HCT116 (cell line): ENCODE results near the gene FBLL1. TPM values are rescaled to one million over a fixed set of nuclear protein-coding genes. Genes with fewer than 3 reads are reported as not detected.
"Not testable (repeated sequence)": the region's sequence is repeated elsewhere in the genome, so short reads cannot be mapped to it uniquely, and the experiment has no call there.

ENCODE experiments used
- ATAC-seq: fragments of 200-7000 bp; cut with Tn5 transposase; 2 replicates; pipeline ENCODE4 v1.9.1; 2020; ENCODE audit warnings: mild to moderate bottlenecking, moderate library complexity
- BruUV-seq: library from RNA; stranded (reverse); fragments of 400-500 nt; replicated peaks from 2 replicates; lab custom pipeline; 2021; lab: Mats Ljungman, UMichigan
- CTCF ChIA-PET: fragments of 300-600 bp; sonication (Branson Sonifier 250); formaldehyde crosslinking; loops from one replicate; lab custom pipeline; 2021; ENCODE audit warnings: antibody characterized with exemption; lab: Charles Lee
- POLR2A ChIA-PET: fragments of 300-600, 350-600 bp; sonication (Branson Sonifier 250); formaldehyde crosslinking; loops from one replicate; lab custom pipeline; 2021; ENCODE audit warnings: antibody characterized with exemption; lab: Charles Lee
- RAD21 ChIA-PET, 2 experiments: fragments of 300-600 bp; sonication (Branson Sonifier 250); formaldehyde crosslinking; loops; one replicate each; lab custom pipeline; 2023; ENCODE audit warnings: low total read pairs in 2 of 2; ENCODE audit not compliant: uncharacterized antibody in 2 of 2, unreplicated experiment in 2 of 2, low non-redundant PET in 1 of 2; lab: Charles Lee
- DNase-seq: peaks from one replicate; pipeline ENCODE4 v3.0.0-alpha.2; 2010; ENCODE audit warnings: low read depth, low spot score
- H2AFZ ChIP-seq: fragments of 200-600 bp; shearing (Covaris generic), sonication (generic); 2 replicates; pipeline ENCODE4 v1.6.1; 2017; ENCODE audit warnings: low read depth, mixed run types, mixed read lengths, antibody characterized with exemption, low read length; ENCODE audit not compliant: poor library complexity, severe bottlenecking
- H3K27ac ChIP-seq: 2 replicates; pipeline ENCODE4 v1.5.1; 2012; ENCODE audit warnings: low read depth, low read length
- H3K27me3 ChIP-seq: fragments of 200-600 bp; sonication (generic); 2 replicates; pipeline ENCODE4 v1.6.1; 2016; ENCODE audit warnings: mixed run types, low read length, mixed read lengths; ENCODE audit not compliant: insufficient read depth
- H3K36me3 ChIP-seq, 2 experiments: fragments of 200-500 bp in 1 of 2; fragments of 200-600 bp in 1 of 2; sonication (Bioruptor generic) in 1 of 2; sonication (generic) in 1 of 2; 2 replicates each; pipeline versions ENCODE4 v1.5.1 to v1.6.1; 2014 to 2016; ENCODE audit warnings: low read length in 2 of 2, inconsistent platforms in 1 of 2, mixed read lengths in 1 of 2, mixed run types in 1 of 2; ENCODE audit not compliant: insufficient read depth in 2 of 2, control insufficient read depth in 1 of 2
- H3K4me1 ChIP-seq, 2 experiments: fragments of 200-600 bp in 1 of 2; sonication (generic) in 1 of 2; 2 replicates each; pipeline versions ENCODE4 v1.5.1 to v1.6.1; 2012 to 2017; ENCODE audit warnings: low read length in 2 of 2, inconsistent platforms in 1 of 2, mild to moderate bottlenecking in 1 of 2, mixed read lengths in 1 of 2, mixed run types in 1 of 2, moderate library complexity in 1 of 2; ENCODE audit not compliant: insufficient read depth in 2 of 2, control insufficient read depth in 1 of 2
- H3K4me2 ChIP-seq: fragments of 200-600 bp; sonication (generic); 2 replicates; pipeline ENCODE4 v1.6.1; 2017; ENCODE audit warnings: mixed run types, low read length, mixed read lengths
- H3K4me3 ChIP-seq, 2 experiments: fragments of 200-600 bp in 1 of 2; sonication (generic) in 1 of 2; replicated peaks in 1 of 2; 2 replicates each; pipeline ENCODE4 v1.5.1; 2011 to 2016; ENCODE audit warnings: low read length in 2 of 2, control low read depth in 1 of 2, low read depth in 1 of 2, mild to moderate bottlenecking in 1 of 2, mixed read lengths in 1 of 2, mixed run types in 1 of 2
- H3K79me2 ChIP-seq: fragments of 200-600 bp; sonication (generic); 2 replicates; pipeline ENCODE4 v1.6.1; 2017; ENCODE audit warnings: mild to moderate bottlenecking, mixed run types, low read length, moderate library complexity, mixed read lengths; ENCODE audit not compliant: insufficient read depth
- H3K9ac ChIP-seq: fragments of 200-600 bp; sonication (generic); 2 replicates; pipeline ENCODE4 v1.6.1; 2016; ENCODE audit warnings: low read length, mixed read lengths
- H3K9me2 ChIP-seq: fragments of 200-600 bp; sonication (generic), shearing (Covaris generic); 2 replicates; pipeline ENCODE4 v1.6.1; 2017; ENCODE audit warnings: mixed run types, mild to moderate bottlenecking, moderate library complexity; ENCODE audit not compliant: insufficient read depth
- H3K9me3 ChIP-seq, 2 experiments: fragments of 200-500 bp in 1 of 2; fragments of 200-600 bp in 1 of 2; sonication (Bioruptor generic) in 1 of 2; sonication (generic) in 1 of 2; 2 replicates each; pipeline ENCODE4 v1.6.1; 2014 to 2017; ENCODE audit warnings: low read length in 2 of 2, mixed read lengths in 2 of 2, inconsistent platforms in 1 of 2, low read depth in 1 of 2, mild to moderate bottlenecking in 1 of 2, mixed run types in 1 of 2, moderate library complexity in 1 of 2; ENCODE audit not compliant: control insufficient read depth in 1 of 2, insufficient read depth in 1 of 2
- H4K20me1 ChIP-seq: fragments of 200-600 bp; sonication (generic), shearing (Covaris generic); 2 replicates; pipeline ENCODE4 v1.6.1; 2017; ENCODE audit warnings: mixed run types, mild to moderate bottlenecking, moderate library complexity; ENCODE audit not compliant: insufficient read depth
- EGR1 ChIP-seq: IDR thresholded peaks from 2 replicates; pipeline ENCODE4 v1.6.1; 2012; ENCODE audit warnings: low read depth
- FOSL1 ChIP-seq: IDR thresholded peaks from 2 replicates; pipeline ENCODE4 v1.6.1; 2012; ENCODE audit warnings: low read depth
- JUND ChIP-seq: IDR thresholded peaks from 2 replicates; pipeline ENCODE4 v1.6.1; 2012
- MAX ChIP-seq: IDR thresholded peaks from 2 replicates; pipeline ENCODE4 v1.6.1; 2012
- POLR2A ChIP-seq: IDR thresholded peaks from 2 replicates; pipeline ENCODE4 v1.7.0; 2011; ENCODE audit warnings: borderline replicate concordance; ENCODE audit not compliant: insufficient read depth, insufficient read length; ENCODE audit errors: extremely low read depth
- POLR2AphosphoS5 ChIP-seq: IDR thresholded peaks from 2 replicates; pipeline ENCODE4 v1.6.1; 2011; ENCODE audit warnings: mild to moderate bottlenecking, low read depth, low read length, moderate library complexity
- RAD21 ChIP-seq: IDR thresholded peaks from 2 replicates; pipeline ENCODE4 v1.6.1; 2012; ENCODE audit warnings: low read depth, mild to moderate bottlenecking
- TCF7L2 ChIP-seq: IDR thresholded peaks from 2 replicates; pipeline ENCODE4 v1.7.0; 2011; ENCODE audit warnings: borderline replicate concordance, inconsistent platforms; ENCODE audit not compliant: insufficient read depth, insufficient read length; ENCODE audit errors: extremely low read depth
- ZFX ChIP-seq: fragments of 450-650 bp; IDR thresholded peaks from 2 replicates; pipeline ENCODE4 v1.6.1; 2017
- intact Hi-C: fragments of 100-400 bp; cut with micrococcal nuclease; formaldehyde crosslinking; loops from 2 replicates; pipeline ENCODE4 v1.10.0; 2022
- total RNA-seq: library from RNA; stranded (reverse); gene quantifications from one replicate; pipeline ENCODE4 v1.2.1, GENCODE V29; 2021; ENCODE audit not compliant: unreplicated experiment

FBLL1 gene
- total RNA-seq, 1 experiment from 2014 or later = 0.15 TPM

- RAD21 ChIA-PET = interaction anchor here in 1 of 2 experiments (0.5 kb wide), 1 partner anchor 40 kb away, joined by 3 read pairs; no protein-coding TSS in a partner anchor
Observed at GRCh38 chr5:168531987-168532864, 3.1 kb downstream of the FBLL1 start.

GRCh38 chr5:168534351-168534750, 5.2 kb downstream of the FBLL1 start:
- H2AFZ ChIP-seq, H3K9ac ChIP-seq, H3K79me2 ChIP-seq, RAD21 ChIA-PET, H3K4me2 ChIP-seq, H3K9me2 ChIP-seq, intact Hi-C loops, H3K36me3 ChIP-seq, H3K4me1 ChIP-seq, POLR2A ChIA-PET, CTCF ChIA-PET, DNase-seq, H3K9me3 ChIP-seq, H3K27ac ChIP-seq, ATAC-seq, H4K20me1 ChIP-seq, H3K4me3 ChIP-seq, BruUV-seq, H3K27me3 ChIP-seq: not testable (repeated sequence)

More at GRCh38 chr5:168531987-168532864, 3.1 kb downstream of the FBLL1 start:
- Histone ChIP-seq H3K4me1 (no peaks in the 10 kb centered on the region), H3K4me3 (no peak overlapping the region), H3K9ac (no peak overlapping the region), H3K27me3 (no peaks in the 10 kb centered on the region), H3K27ac (no peak overlapping the region), H3K79me2 (no peaks in the 10 kb centered on the region), H3K36me3 (no peaks in the 10 kb centered on the region), H3K4me2 (no peak overlapping the region), H3K9me3 (no peaks in the 10 kb centered on the region), H4K20me1 (no peaks in the 10 kb centered on the region), H2AFZ (no peak overlapping the region), H3K9me2 (no peaks in the 10 kb centered on the region)
- intact Hi-C loops = no loop called here
- BruUV-seq = no TSS peak
- no peak for TF ChIP-seq MAX
- TF ChIP-seq POLR2AphosphoS5 = no peak
- TF ChIP-seq POLR2A = no peak
- no peak for TF ChIP-seq TCF7L2
- no peak for TF ChIP-seq JUND
- no peak for TF ChIP-seq RAD21
- TF ChIP-seq ZFX = no peak
- no peak for TF ChIP-seq FOSL1
- no peak for TF ChIP-seq EGR1
- ChIA-PET CTCF (no interaction called here), POLR2A (no interaction called here)
- ATAC-seq (no peak), DNase-seq (no peak)
